Stimulated activated naive CD8-positive, alpha-beta T cell treated with anti-CD3 and anti-CD28 coated beads, Interleukin-15, Interleukin-2, amounts not matched to agents 100 U/mL and 50 U/mL, for 24 hours (primary cell): Measurements from ENCODE around the gene ASB2.

ENCODE experiments used
- ATAC-seq: fragments of 150-1000 bp; cut with Tn5 transposase; one replicate; pipeline ENCODE4 v1.10.0; 2021
- DNase-seq: peaks from one replicate; pipeline ENCODE4 v3.0.0; 2021

ASB2 gene

DNA sequence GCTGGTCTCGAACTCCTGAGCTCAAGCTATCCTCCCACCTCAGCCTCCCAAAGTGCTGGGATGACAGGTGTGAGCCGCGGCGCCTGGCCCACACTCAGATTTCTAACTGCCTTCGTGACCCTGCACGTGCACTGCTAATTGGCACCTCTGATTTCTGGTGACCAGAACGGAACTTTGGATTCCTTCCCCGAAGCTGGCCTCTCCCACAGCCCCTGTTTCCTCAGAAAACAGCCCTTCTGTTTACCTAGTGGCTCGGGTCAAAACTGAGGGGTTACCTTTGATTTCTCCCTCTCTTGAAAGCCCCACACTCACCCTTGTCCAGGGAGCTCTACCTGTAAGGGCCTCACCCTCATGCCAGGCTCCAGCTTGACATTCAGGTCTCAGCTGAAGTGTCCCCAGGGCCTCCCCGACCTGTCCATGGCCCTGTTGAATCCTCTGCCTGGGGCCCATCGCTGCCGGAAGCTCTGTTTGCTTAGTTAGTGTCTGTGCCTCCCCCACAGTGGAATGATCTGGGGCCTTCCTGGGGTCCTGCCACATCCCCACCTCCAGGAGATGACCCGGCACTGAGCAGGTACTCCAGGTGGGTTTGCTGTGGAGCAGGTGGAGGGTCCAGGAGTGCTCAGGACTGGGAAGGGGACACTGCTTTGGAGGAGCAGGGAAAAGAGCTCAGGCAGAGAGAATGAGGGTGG lies 73.6 kb downstream of the ASB2 start:
- DNase-seq (no peak), ATAC-seq (no peak)

- ATAC-seq (no peak), DNase-seq (no peak)
Measured at GRCh38 chr14:93901813-93902212, 74.6 kb downstream of the ASB2 start.

GRCh38 chr14:93898731-93899130 lies 77.6 kb downstream of the ASB2 start:
- ATAC-seq (no peak), DNase-seq (no peak)

GRCh38 chr14:93898081-93898611 lies 78.2 kb downstream of the ASB2 start:
- no peak for ATAC-seq
- DNase-seq = no peak

DNA sequence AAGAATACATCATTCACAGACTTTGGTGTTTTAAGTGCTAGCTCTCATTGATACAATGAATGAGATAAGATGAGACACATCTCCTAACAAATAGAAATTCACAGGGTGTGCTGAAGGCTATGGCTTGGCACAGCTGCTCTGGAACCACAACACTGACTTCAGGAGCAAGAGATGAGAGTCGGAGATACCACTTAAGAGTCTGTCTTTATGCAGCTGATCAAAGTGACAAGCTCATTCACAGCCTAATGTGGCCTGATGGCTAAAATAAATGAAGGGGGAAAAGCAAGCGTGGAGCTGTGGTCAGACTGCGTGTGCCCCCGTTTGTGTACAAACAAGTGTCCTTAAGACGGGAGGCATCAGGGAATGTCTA lies 78.9 kb downstream of the ASB2 start:
- DNase-seq (no peak), ATAC-seq (no peak)

DNA sequence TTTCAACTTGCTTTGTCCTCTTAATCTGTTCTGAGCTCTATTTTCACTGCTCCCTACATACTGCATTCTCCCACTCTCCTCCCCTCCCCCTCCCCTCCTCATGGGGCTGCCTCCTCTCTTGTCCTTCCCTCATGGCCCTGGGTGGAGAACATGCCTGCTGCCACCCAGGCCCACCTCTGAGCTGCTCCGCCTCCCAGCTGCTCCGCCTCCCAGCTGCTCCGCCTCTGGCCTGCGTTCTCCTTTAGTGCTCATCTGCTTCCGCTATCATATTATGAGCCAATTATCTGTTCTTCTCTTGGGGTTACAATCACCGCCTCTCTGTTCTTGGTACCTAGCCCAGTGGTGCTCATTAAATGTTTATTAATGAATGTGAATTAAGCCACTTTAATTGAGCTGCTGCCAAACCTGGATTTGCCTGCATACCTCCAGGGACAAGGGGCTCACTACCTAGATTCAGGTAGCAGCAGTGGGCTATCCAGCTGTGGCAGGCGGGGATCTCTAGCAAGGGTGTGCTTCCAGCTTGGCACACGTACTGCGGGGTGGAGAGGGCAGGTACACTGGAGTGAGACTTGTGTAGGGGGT lies 81.3 kb downstream of the ASB2 start:
- no peak for ATAC-seq
- DNase-seq = no peak

DNA sequence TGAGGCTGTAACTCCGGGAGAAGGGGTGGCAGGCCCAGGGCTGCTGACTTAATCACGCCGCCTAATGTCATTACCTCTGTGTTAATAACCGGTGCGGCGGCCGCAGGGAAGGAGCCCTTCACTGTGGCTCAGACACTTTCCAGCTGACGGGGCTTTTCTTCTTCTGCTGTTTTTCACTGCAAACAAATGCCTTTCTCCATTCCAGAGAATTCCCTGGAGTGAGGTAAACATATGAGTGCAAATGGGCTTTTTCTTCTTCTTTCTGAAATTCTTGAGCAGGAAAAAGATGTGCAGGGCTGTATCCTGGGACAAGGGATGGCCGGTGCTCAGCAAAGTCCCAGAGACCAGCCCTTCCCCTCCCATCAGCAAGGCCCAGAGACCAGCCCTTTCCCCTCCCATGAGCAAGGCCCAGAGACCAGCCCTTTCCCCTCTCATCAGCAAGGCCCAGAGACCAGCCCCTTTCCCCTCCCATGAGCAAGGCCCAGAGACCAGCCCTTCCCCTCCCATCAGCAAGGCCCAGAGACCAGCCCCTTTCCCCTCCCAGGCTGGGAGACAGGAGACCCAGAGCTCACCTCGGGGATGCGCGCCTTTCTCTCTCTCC lies 82.6 kb downstream of the ASB2 start:
- DNase-seq (no peak), ATAC-seq (no peak)

DNA sequence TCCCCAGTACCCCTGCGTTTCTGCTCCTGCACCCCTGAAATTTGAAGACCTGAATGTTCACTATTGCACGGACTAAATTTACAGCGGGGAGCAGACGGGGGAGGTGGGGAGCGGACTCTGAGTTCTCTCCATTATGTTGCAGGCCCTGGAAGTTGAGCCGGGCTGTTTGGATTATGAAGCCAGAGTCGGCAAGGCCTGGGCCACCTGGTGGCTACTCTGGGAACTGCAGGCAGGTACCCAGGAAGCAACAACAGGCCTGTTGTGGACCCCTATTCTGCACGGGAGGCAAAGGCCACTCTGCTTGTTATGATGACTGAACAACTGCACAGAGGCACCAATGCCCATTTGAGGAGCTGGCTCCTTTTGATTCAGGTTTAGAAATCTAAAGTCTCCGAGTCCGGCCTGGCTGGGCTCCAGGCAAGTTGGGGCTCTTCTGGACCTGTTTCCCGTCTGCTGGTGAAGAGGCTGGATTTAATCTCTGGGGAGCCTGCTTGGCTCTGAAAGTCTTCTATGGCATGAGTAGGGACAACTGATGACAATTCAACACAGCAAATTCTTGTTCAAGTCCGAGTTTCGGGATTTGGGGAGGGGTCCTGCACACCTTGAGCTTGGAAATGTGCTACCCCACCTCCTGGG lies 83.3 kb downstream of the ASB2 start:
- DNase-seq (peak; percentile 84), ATAC-seq (peak; percentile 53)

DNA sequence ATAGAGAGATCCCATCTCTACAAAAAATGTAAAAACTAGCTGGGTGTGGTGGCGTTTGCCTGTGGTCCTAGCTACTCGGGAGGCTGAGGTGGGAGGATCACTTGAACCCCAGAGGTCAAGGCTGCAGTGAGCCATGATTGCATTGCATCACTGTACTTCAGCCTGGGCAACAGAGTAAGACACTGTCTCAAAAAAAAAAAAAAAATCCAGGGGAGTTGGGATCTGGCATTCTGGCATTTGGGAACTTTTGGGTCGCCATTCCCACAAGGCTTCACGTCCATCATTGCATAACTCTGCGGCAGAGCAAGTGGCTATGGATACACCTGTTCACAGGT lies 83.9 kb downstream of the ASB2 start:
- DNase-seq (no peak), ATAC-seq (no peak)

DNA sequence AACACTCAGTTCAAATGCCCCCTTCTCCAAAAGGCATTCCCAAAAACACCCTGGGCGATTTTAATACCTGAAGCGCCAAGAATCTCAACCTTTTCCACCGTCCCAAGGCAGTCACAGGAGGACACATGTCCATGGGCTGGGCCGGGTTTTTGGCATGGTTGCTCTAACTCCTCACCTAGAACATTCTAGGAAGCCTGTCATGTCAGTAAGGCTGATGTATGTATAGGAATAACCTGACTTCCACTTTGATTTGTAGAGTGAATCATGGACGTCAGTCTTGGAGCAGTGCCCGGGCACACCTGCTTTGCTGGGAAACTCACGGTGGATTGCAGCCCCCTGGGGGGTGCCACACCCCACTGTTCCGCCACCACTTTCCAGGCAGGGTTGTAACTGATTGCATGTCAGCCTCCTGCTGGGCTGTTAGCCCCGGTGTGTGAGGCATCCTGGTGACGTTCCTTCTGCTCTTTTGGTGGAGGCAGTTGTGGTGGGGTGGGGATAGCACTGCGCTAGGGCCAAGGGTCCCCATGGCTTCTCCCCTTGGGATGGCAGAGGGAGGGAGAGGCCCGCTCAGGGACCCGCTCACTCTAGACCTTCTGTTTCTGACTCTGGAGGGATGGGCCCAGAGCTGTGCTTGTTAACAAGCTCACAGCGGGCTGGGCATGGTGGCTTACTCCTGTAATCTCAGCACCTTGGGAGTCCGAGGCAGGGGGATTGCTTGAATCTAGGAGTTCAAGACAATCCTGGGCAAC lies 84.4 kb downstream of the ASB2 start:
- DNase-seq (no peak), ATAC-seq (no peak)

DNA sequence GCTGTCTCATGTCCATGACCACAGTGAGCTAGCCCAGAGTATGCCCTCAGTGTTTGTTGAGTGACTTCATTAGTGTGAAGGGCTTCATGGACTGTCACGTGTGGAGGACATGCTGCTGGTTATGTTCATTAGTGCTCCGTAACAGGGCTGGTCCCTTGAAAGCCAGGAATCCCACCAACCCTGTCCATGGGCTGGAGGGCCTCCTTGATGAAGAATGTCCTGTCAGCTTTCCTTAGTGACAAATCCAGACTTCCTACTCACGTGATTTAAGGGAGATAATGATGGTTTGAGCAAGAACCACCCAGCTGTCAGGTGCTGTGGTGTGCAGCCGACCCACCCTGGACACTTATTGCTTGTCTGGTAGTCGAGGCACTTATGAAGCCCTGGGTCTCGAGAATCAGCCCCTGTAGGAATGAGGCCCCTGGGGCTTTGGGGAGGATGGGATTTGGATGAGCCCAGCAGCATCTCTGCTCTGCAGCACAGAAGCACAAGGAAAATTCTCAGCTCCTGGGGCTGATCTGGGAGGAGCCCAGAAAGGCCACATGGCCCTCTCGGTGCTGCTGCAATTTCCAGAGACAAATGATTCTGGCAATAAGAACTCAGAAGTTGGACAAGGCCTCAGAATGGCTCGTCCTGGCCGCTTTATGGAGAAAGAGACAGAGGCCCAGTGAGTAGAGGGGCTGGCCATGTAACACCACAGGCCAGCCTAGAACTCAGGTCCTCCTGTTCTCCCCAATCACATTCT lies 86.5 kb downstream of the ASB2 start:
- ATAC-seq (no peak), DNase-seq (no peak)

DNA sequence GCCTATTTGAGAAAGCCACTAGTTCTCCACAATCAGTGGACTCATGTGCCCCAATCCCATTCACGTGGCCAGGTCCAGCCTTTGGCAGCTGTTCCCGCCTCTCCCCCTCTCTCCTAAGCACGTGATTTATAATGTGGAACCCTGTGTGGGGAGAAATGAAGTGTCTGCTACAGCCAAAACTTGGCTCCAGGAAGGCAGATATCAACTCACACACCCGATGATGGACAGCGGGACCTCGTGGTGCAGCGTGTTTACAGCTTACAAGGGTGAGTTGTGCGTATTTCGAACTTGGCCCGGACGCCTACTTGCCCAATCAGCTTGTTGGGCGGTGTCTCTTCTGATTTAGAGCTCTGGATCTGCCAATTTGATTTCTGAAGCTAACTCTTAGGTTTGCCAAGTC lies 87.4 kb downstream of the ASB2 start:
- DNase-seq = no peak
- ATAC-seq = no peak

DNA sequence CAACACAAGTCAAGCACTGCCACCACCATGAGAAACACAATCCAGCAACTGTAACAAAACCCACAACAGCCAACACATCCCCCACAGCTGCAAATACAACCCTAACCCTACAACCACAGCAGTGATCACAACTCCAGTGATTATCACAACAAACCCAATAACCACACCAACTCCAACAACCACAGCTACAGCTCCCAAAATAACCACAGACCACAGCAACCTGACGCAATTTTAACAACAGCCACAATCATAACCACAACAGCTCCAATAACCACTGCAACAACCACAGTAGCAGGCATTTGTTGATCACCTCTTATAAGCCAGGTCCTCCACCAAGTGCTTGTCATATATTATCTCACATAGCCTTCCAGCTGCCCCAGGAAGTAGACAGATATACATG lies 91.4 kb downstream of the ASB2 start:
- DNase-seq (no peak), ATAC-seq (no peak)
